SK-N-MC (cell line): ENCODE measurements around the gene SAMD7.

Experiments
- EZH2 ChIP-seq: fragments of 200-600 bp; sonication (generic); IDR thresholded peaks from one replicate; pipeline ENCODE4 v1.6.1; 2017; ENCODE audit warnings: antibody characterized with exemption
- FOXP2 ChIP-seq: optimal IDR thresholded peaks from 2 replicates; pipeline ENCODE3; 2011; ENCODE audit warnings: mild to moderate bottlenecking, moderate library complexity; ENCODE audit not compliant: insufficient read depth; ENCODE audit errors: extremely low read length, control extremely low read depth
- POLR2AphosphoS5 ChIP-seq: IDR thresholded peaks from 2 replicates; pipeline ENCODE4 v1.6.1; 2012; ENCODE audit warnings: mild to moderate bottlenecking, low read depth, low read length, borderline replicate concordance

GRCh38 chr3:169901453-169901852 lies 9.9 kb upstream of the SAMD7 start:
- no peak for TF ChIP-seq EZH2
- no peak for TF ChIP-seq POLR2AphosphoS5
- no peak for TF ChIP-seq FOXP2
